Eye (tissue), 1 donor: Measurements from ENCODE around the gene CFAP52.
"Not testable (repeated sequence)": the region's sequence is repeated elsewhere in the genome, so short reads cannot be mapped to it uniquely, and the experiment has no call there.

Experiments
- DNase-seq: peaks from one replicate; pipeline ENCODE4 v3.0.0-alpha.2; 2015

Gene CFAP52, protein sequence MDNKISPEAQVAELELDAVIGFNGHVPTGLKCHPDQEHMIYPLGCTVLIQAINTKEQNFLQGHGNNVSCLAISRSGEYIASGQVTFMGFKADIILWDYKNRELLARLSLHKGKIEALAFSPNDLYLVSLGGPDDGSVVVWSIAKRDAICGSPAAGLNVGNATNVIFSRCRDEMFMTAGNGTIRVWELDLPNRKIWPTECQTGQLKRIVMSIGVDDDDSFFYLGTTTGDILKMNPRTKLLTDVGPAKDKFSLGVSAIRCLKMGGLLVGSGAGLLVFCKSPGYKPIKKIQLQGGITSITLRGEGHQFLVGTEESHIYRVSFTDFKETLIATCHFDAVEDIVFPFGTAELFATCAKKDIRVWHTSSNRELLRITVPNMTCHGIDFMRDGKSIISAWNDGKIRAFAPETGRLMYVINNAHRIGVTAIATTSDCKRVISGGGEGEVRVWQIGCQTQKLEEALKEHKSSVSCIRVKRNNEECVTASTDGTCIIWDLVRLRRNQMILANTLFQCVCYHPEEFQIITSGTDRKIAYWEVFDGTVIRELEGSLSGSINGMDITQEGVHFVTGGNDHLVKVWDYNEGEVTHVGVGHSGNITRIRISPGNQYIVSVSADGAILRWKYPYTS

GRCh38 chr17:9576521-9577372 lies at the start of gene CFAP52:
CFAP52 (plus strand) TSS chr17:9576642; CDS start chr17:9576696, 54 bp downstream.
- peak; percentile 93 for DNase-seq

- no peak for DNase-seq
These were observed 48.7 kb upstream of the CFAP52 start for GRCh38 chr17:9527788-9528187.

DNA sequence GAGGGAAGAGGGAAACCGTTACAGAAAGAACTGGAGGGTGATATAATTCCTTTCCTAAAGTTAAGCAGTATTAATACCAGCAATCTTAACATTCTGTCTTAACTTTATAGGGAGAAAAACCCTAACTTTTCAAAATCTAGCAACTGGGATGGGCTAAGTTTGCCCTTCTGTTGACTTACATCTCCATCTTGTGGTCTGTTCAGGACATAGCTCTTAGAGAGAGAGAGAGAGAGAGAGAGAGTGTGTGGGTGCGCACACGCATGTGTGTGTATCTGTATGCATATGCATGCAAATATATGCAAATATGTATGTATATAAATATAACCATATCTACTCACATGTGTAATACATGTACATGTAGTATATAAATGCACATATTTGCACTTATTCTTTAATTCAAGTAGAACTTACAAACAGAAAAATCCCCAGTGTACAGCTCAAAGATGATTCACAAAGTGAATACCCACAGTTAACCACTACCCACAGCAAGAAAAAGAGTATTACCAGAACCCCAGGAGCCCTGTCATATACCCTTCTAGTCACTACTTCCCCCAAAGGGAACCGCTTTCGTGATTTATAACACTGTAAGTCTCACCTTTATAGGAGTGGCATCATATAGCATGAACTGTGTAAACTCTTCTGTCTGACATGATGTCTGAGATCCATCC lies 47.3 kb upstream of the CFAP52 start:
- peak; percentile 53 for DNase-seq

DNA sequence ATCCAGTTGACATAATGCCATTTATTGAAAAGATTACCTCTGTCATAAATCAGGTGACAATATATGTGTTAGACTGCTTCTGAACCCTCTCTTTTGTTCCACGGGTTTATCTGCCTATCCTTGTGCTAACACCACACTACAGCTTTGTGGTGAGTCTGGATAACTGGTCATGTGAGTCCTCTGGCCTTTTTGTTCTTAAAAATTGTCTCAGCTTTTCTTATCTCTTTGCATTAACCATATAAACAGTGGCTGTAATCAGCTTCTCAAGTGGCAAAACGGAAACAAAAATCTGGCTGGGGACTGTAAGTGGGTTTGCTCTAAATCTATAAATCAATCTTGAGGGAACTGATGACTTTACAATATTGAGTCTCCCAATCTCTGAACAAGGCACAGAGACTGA lies 45.4 kb upstream of the CFAP52 start:
- no peak for DNase-seq

GRCh38 chr17:9532715-9533114 lies 43.7 kb upstream of the CFAP52 start:
- no peak for DNase-seq

GRCh38 chr17:9533441-9533840 lies 43.0 kb upstream of the CFAP52 start:
- DNase-seq, result no peak

DNA sequence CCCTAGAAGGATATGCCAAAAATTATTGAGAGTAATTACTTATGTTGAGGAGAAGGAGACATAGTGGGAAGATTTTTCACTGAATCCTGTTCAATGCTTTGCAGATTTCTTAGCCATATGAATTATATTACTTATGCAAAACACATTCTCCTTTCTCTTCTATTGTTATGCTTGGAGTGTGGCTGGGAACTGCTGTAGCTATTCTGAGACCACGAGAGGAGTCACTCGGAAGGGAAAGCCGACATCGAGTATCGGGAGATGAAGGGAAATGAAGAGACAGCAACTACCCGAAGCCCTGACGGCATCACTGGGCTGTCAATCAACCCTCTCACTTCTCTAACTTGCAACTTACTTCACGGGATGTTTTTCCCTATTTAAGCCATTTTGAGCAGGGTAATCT lies 40.4 kb upstream of the CFAP52 start:
- DNase-seq, result peak; percentile 28

GRCh38 chr17:9537177-9537776 lies 39.2 kb upstream of the CFAP52 start:
- DNase-seq, result no peak

- DNase-seq, result no peak
These were observed 37.8 kb upstream of the CFAP52 start for GRCh38 chr17:9538626-9539025.

DNA sequence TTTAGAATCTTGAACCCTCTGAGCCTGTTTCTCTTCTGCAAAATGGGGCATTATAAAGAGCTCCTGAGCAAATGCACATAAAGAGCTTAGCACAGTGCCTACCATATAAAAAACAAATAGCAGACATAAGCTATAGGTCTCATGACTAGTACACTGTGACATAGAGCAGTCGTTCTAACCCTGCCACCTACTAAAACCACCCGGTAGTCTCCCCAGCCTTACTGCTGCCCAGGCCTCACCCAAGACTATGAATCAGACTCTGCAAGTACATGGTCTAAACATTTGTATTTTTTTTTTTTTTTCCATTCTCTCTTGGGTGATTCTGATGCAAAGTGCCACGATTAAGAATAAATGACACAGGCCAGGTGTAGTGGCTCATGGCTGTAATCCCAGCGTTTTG lies 34.7 kb upstream of the CFAP52 start:
- no peak for DNase-seq

GRCh38 chr17:9544221-9544620 lies 32.2 kb upstream of the CFAP52 start:
- no peak for DNase-seq

DNA sequence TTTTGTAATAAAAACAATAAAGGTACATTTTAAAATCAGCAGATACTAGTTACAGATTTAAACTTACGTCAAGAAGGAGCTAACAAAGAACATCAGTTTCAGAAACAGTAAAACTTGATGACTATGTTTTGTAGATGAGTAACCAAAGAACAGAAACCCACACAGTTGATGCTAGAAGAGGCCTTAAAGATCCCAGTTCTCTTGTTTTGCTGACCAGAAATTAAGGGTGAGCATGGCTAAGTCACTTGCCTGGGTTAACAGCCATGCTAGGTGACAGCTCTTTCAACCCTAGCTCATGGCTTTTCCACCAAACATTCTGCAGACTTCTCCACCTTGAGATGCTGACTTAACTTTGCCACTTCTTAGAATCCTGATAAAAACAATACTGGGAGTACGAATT lies 27.2 kb upstream of the CFAP52 start:
- DNase-seq, result no peak

GRCh38 chr17:9553181-9553580 lies 23.3 kb upstream of the CFAP52 start:
- DNase-seq, result no peak

- no peak for DNase-seq
These were observed 22.8 kb upstream of the CFAP52 start for GRCh38 chr17:9553596-9553995.

GRCh38 chr17:9554715-9555114 lies 21.7 kb upstream of the CFAP52 start:
- DNase-seq, result peak; percentile 68

DNA sequence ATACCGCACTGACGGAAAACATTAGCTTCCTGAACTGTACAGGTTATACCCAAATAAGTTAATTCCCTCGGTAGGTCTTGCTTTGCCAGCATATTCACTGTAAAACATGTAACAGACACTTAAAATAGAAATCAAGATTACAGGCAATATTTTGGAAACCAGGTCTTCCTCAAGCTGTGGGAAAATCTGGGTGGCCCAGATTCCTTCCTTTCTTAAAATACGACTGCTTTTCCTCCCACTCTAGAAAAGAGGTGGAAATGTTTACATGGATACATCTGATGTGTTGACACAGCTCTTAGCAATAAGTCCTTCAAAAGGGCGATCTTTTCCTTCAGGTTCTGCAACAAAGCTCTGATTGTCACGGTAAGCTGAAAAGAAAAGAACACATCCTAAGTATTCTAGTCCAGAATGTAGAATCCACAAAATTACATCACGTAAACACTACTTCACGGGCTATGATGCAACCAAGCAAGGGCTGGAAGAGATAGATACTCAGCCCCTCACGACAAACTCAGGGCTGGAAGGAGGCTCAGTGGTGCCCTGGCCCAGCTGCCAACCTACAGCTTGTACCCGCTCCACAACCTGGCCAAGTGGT lies 19.2 kb upstream of the CFAP52 start:
- DNase-seq, result no peak

DNA sequence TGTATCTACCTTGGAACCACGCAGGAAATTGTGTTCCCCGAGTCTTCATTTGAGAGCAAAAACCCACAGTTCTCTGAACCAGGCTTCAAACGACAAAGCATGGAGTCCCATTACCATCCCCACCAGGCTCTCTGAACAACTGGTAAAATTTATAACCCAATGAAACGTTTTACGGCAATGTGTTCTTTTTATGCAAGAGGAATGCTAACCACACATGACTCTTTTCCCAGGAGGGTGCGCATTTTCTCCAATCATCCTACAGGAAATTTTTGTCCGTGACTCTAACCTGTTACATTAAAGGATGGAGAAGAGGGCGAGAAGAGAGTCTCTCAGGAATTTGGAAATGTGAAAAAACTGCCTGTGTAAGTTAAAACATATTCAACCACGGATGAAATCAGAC lies 18.6 kb upstream of the CFAP52 start:
- no peak for DNase-seq

GRCh38 chr17:9564104-9564503 lies 12.3 kb upstream of the CFAP52 start:
- no peak for DNase-seq

GRCh38 chr17:9566067-9566466 lies 10.4 kb upstream of the CFAP52 start:
- no peak for DNase-seq

DNA sequence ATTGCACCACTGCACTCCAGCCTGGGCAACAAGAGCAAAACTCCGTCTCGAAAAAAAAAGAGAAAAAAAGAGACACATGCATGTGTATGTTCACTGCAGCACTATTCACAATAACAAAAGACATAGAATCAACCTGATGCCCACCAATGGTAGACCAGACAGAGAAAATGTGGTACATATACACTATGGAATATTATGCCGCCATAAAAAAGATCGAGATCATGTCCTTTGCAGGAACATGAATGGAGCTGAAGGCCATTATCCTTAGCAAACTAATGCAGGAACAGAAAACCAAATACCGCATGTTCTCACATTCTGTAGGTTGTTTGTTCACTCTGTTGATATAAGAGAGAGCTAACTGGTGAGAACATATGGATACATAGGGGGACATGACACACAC lies 9.7 kb upstream of the CFAP52 start:
- DNase-seq, result not testable (repeated sequence)

DNA sequence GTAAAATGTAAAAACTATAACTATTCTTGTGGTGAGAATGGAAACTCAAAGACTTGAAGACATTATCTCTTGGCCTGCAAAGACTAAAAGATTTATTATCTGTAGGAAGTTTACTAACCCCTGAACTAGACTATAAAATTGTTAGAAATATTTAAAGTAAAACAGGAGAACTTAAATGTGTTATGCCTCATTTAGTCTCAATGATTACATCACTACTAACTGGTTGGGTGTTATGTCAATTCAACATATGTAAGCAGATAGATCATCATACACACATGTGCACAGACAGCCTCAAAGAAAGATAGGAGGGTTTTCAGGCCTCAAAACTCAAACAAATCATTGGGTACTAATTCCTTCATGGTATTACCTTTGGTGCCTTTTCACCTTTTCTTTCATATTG lies 8.4 kb upstream of the CFAP52 start:
- DNase-seq, result no peak

GRCh38 chr17:9568957-9569588 lies 7.4 kb upstream of the CFAP52 start:
- DNase-seq, result no peak
